ENCODE measurements around the gene NRXN3. TPM values are rescaled to one million over a fixed set of nuclear protein-coding genes. Genes with fewer than 3 reads are reported as not detected.

NRXN3 gene
- total RNA-seq, 1 donor from 2014 or later: 11.4 TPM

DNA sequence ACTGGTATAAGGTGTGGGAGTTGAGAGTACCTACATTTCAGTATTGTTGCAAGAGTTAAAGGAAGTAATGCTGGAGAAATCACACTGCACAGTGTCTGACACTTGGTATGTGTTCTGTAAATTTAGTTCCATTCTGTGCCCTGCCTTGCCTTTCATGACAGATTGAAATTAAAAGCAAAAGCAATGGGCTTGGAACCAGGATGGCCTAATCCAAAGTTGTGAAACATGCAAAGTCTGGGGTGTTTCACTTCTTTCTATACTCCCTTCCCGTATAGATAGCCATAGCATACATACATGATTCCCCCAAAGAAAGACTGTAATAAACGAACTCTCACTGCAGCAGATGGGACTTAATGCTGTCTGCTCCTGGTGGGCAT is 281.1 kb downstream of the NRXN3 start:
- no peaks in the 10 kb centered on the region for H3K36me3 Mint-ChIP-seq
- H3K9me3 Mint-ChIP-seq: no peaks in the 10 kb centered on the region
- no peak for TF ChIP-seq CTCF (IDR thresholded peaks at IDR 0.05; ENCODE audit: unreplicated experiment)
- H3K4me3 Mint-ChIP-seq: no peak overlapping the region
- no peak for DNase-seq (ENCODE audit: low spot score in 2 of 2, unreplicated experiment in 2 of 2)
- no peaks in the 10 kb centered on the region for H3K4me1 Mint-ChIP-seq
- no peak overlapping the region for H3K27ac Mint-ChIP-seq
- peaks cover 21% of the 10 kb centered on the region for H3K27me3 Mint-ChIP-seq (ENCODE audit: low read depth)

DNA sequence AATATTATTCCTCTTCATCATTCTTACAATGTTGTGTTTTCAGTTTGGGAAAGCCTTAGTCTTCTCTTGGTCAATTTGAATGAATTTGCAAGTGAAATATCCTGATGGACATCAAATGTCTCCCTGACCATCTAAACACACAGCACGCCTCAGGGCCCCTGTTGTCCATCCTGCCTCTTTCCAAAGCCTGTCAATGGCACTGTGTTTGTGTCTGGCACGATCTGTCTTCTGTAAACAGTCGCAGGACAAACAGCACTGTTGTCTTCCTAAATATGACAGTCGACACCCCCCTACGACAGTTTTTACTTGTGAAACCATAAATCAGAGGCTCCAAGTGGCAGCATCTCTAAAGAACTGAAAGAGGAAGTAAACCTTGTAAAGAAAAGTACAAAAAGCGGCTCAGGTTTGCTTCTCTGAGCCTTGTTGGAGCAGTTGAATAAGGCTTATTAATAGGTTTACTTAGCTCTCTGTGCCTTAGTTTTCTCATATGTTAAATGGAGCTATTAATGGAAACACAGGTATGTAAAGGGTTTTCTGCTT is 285.8 kb downstream of the NRXN3 start:
- no peak for TF ChIP-seq CTCF (IDR thresholded peaks at IDR 0.05; ENCODE audit: unreplicated experiment)
- no peak for DNase-seq (ENCODE audit: low spot score in 2 of 2, unreplicated experiment in 2 of 2)
- H3K4me1 Mint-ChIP-seq: no peaks in the 10 kb centered on the region
- H3K4me3 Mint-ChIP-seq: no peak overlapping the region
- H3K9me3 Mint-ChIP-seq: no peaks in the 10 kb centered on the region
- H3K36me3 Mint-ChIP-seq: no peaks in the 10 kb centered on the region
- peaks cover 22% of the 10 kb centered on the region for H3K27me3 Mint-ChIP-seq (ENCODE audit: low read depth)
- no peak overlapping the region for H3K27ac Mint-ChIP-seq

- Mint-ChIP-seq H3K27me3 (ENCODE audit: low read depth) (peaks cover 3% of the 10 kb centered on the region), H3K36me3 (no peaks in the 10 kb centered on the region), H3K27ac (no peak overlapping the region), H3K9me3 (peaks cover 6% of the 10 kb centered on the region), H3K4me1 (no peaks in the 10 kb centered on the region), H3K4me3 (no peak overlapping the region)
- no peak for DNase-seq (ENCODE audit: low spot score in 2 of 2, unreplicated experiment in 2 of 2)
- TF ChIP-seq CTCF (IDR thresholded peaks at IDR 0.05; ENCODE audit: unreplicated experiment): no peak
These were observed 299.8 kb downstream of the NRXN3 start for GRCh38 chr14:78469947-78470346.

DNA sequence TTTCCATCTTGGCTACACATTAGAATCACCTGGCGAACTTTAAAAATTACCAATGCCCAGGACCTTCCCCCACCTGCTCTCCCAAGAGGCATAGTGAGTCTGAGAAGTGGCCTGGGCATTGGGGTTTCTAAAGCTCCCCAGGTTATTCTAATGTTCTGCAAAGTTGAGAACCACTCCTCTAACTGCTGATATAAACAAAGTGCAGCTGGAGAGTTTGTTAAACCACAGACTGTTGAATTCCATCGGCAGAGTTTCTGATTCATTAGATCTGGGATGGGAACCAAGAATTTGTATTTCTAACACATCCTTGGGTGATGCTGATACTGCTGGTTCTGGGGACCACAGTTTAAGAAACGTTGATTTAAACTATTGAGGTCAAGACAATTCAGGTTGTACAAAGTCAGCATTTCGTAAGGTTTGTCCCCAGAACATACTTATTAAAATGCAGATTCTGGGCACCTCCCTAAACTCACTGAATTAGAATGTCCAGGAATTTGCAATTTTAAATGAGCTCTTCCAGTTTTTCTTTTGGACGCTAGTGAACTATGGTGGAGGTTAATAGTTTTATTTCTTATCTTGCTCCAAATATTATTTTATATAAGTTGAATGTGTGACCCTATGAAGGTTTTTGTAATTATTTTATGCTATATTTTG is 309.1 kb downstream of the NRXN3 start:
- Mint-ChIP-seq H3K27ac (no peak overlapping the region), H3K4me1 (no peaks in the 10 kb centered on the region), H3K4me3 (no peak overlapping the region), H3K27me3 (ENCODE audit: low read depth) (peaks cover 17% of the 10 kb centered on the region), H3K9me3 (no peaks in the 10 kb centered on the region), H3K36me3 (no peaks in the 10 kb centered on the region)
- DNase-seq (ENCODE audit: low spot score in 2 of 2, unreplicated experiment in 2 of 2): no peak
- TF ChIP-seq CTCF (IDR thresholded peaks at IDR 0.05; ENCODE audit: unreplicated experiment): no peak

- Mint-ChIP-seq H3K4me1 (no peaks in the 10 kb centered on the region), H3K36me3 (no peaks in the 10 kb centered on the region), H3K27me3 (ENCODE audit: low read depth) (peaks cover 8% of the 10 kb centered on the region), H3K9me3 (no peaks in the 10 kb centered on the region), H3K27ac (no peak overlapping the region), H3K4me3 (no peak overlapping the region)
- no peak for TF ChIP-seq CTCF (IDR thresholded peaks at IDR 0.05; ENCODE audit: unreplicated experiment)
- DNase-seq (ENCODE audit: low spot score in 2 of 2, unreplicated experiment in 2 of 2): no peak
These were observed 313.9 kb downstream of the NRXN3 start for GRCh38 chr14:78484028-78484427.

Measured in mesothelial cell of epicardium (in vitro differentiated cells).